Central memory CD8-positive, alpha-beta T cell (primary cell): ENCODE measurements around the gene RAB3A.
A peak's percentile ranks its signal among the peaks of the same experiment; 100 is the strongest.

Experiments
- ATAC-seq: fragments of 150-1000 bp; cut with Tn5 transposase; replicated peaks from 2 replicates; pipeline ENCODE4 v1.10.0; 2022; ENCODE audit warnings: mild to moderate bottlenecking, moderate FRiP score, moderate number of reproducible peaks; ENCODE audit not compliant: poor library complexity, severe bottlenecking; ENCODE audit errors: extremely low read depth
- DNase-seq, 2 donors: peaks; one replicate each; pipeline ENCODE4 v3.0.0; 2021; ENCODE audit warnings: low spot score in 2 of 2
- H3K27ac Mint-ChIP-seq: one replicate; pipeline ENCODE4 v1.8.0; 2022; ENCODE audit warnings: low read depth, mild to moderate bottlenecking, moderate library complexity, mixed read lengths
- H3K27me3 Mint-ChIP-seq: one replicate; pipeline ENCODE4 v1.8.0; 2022; ENCODE audit warnings: mixed read lengths
- H3K36me3 Mint-ChIP-seq: one replicate; pipeline ENCODE4 v1.8.0; 2022; ENCODE audit warnings: mild to moderate bottlenecking, moderate library complexity, mixed read lengths; ENCODE audit not compliant: insufficient read depth
- H3K4me1 Mint-ChIP-seq: one replicate; pipeline ENCODE4 v1.8.0; 2022; ENCODE audit warnings: mixed read lengths
- H3K4me3 Mint-ChIP-seq: one replicate; pipeline ENCODE4 v1.8.0; 2022; ENCODE audit warnings: mild to moderate bottlenecking, moderate library complexity, mixed read lengths
- H3K9me3 Mint-ChIP-seq: one replicate; pipeline ENCODE4 v1.8.0; 2022; ENCODE audit warnings: mixed read lengths

The RAB3A gene

DNA sequence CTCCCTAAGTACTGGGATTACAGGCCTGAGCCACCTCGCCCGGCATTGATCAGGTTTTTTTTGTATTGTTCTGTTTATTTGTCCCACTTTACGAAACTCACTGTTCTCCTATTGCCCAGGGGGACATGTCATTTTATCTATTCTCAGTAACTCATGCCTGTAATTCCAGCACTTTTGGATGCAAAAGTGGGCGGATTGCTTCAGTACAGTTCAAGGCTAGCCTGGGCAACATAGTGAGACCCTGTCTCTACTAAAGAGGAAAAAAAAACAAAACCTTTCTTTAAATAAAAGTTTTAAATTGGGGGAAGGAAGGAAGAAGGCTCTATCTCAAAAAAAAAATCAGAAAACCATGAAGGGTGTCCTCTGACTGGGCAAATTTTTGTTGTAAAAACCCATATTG, 13.6 kb downstream of the RAB3A start:
- H3K4me3 Mint-ChIP-seq, result no peak overlapping the region
- DNase-seq, result no peak
- H3K27ac Mint-ChIP-seq, result no peak overlapping the region

DNA sequence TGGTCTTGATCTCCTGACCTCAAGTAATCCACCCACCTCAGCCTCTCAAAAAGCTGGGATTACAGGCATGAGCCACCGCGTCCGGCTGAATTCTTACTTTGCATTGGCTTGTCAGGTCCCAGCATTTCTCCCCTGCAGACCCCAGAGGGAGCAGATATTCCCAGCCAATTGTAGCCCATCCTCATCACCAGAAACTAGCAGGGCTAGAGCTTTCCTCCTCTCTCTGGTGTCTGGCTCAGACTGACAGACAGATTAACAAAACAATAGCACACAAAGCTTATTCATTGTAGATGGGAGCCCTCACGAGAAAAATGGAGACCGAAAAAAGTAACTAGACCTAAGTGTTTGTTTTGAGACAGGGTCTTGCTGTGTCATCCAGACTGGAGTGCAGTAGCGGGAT, 18.3 kb downstream of the RAB3A start:
- Mint-ChIP-seq H3K36me3 (no peaks in the 10 kb centered on the region), H3K9me3 (no peaks in the 10 kb centered on the region), H3K27me3 (peaks cover 9% of the 10 kb centered on the region), H3K4me1 (no peaks in the 10 kb centered on the region), H3K4me3 (no peak overlapping the region), H3K27ac (no peak overlapping the region)
- DNase-seq (no peak), ATAC-seq (no peak)

More for the DNA sequence above, 13.6 kb downstream of the RAB3A start:
- Mint-ChIP-seq H3K36me3 (peaks cover 13% of the 10 kb centered on the region), H3K4me1 (peaks cover 22% of the 10 kb centered on the region), H3K27me3 (peaks cover 7% of the 10 kb centered on the region), H3K9me3 (no peaks in the 10 kb centered on the region)
- ATAC-seq, result no peak

DNA sequence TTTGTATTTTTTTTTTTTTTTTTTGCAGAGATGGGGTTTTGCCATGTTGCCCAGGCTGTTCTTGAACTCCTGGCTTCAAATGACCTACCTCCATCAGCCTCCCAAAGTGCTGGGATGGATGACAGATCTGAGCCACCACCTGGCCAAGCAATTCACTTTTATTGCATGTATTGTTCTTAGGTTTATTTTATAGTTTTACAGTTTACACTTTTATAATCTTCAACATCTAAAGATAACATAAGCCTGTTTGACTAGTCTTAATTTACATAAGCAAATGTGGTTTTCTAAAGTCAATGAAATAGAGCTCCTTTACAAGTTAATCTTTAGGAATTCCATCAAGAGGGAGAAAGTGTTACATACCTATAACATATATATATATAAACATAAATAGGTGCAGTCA, 20.3 kb downstream of the RAB3A start:
- no peak overlapping the region for H3K4me3 Mint-ChIP-seq
- H3K36me3 Mint-ChIP-seq, result no peaks in the 10 kb centered on the region
- H3K4me1 Mint-ChIP-seq, result no peaks in the 10 kb centered on the region

DNA sequence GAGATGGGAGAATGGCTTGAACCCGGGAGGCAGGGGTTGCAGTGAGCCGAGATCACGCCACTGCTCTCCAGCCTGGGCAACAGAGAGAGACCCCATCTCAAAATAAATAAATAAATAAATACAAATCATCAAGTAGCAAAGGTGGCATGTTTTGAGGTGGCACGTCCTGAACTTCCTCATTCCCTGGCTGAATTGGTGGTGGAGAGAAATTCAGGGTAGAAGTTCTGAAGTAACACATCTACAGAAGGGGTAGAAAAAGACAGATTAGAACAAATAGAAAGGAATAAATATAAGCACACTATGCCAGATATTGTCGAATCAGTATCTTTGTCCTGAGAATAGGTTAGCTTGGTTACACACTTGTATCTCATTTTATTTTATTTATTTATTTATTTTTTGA, 23.9 kb downstream of the RAB3A start:
- Mint-ChIP-seq H3K4me3 (no peak overlapping the region), H3K36me3 (peaks cover 6% of the 10 kb centered on the region), H3K4me1 (no peaks in the 10 kb centered on the region), H3K9me3 (no peaks in the 10 kb centered on the region), H3K27me3 (no peaks in the 10 kb centered on the region), H3K27ac (no peak overlapping the region)
- DNase-seq, result no peak
- no peak for ATAC-seq

More for the DNA sequence above, 20.3 kb downstream of the RAB3A start:
- Mint-ChIP-seq H3K27me3 (peaks cover 9% of the 10 kb centered on the region), H3K27ac (no peak overlapping the region), H3K9me3 (no peaks in the 10 kb centered on the region)
- DNase-seq (no peak), ATAC-seq (no peak)

- DNase-seq (no peak), ATAC-seq (no peak)
- no peaks in the 10 kb centered on the region for H3K9me3 Mint-ChIP-seq
- no peak overlapping the region for H3K4me3 Mint-ChIP-seq
- peaks cover 8% of the 10 kb centered on the region for H3K36me3 Mint-ChIP-seq
- H3K27ac Mint-ChIP-seq, result no peak overlapping the region
- H3K27me3 Mint-ChIP-seq, result no peaks in the 10 kb centered on the region
- peaks cover 18% of the 10 kb centered on the region for H3K4me1 Mint-ChIP-seq
Measured at GRCh38 chr19:18176367-18177310, 27.2 kb downstream of the RAB3A start.

- ATAC-seq (no peak), DNase-seq (no peak)
- peaks cover 18% of the 10 kb centered on the region for H3K4me1 Mint-ChIP-seq
- peaks cover 11% of the 10 kb centered on the region for H3K36me3 Mint-ChIP-seq
- H3K27me3 Mint-ChIP-seq, result no peaks in the 10 kb centered on the region
- peak overlapping the region; percentile 90 for H3K4me3 Mint-ChIP-seq
- H3K9me3 Mint-ChIP-seq, result no peaks in the 10 kb centered on the region
- no peak overlapping the region for H3K27ac Mint-ChIP-seq
Measured at GRCh38 chr19:18174983-18175382, 28.9 kb downstream of the RAB3A start.

- Mint-ChIP-seq H3K4me3 (peak within 1 kb of the TSS; percentile 90), H3K4me1 (peaks cover 18% of the 10 kb centered on the region), H3K36me3 (peaks cover 15% of the 10 kb centered on the region), H3K27ac (peak within 1 kb of the TSS; percentile 78), H3K27me3 (no peaks in the 10 kb centered on the region), H3K9me3 (no peaks in the 10 kb centered on the region)
- ATAC-seq (peak; percentile 66), DNase-seq (no peak)
Measured at GRCh38 chr19:18173572-18174288, 30.1 kb downstream of the RAB3A start, which contains the start of gene IFI30. TSS of gene IFI30 (plus strand) at chr19:18173813. CDS start at chr19:18173842, 29 bp downstream.

- peak overlapping the region; percentile 78 for H3K27ac Mint-ChIP-seq
- no peaks in the 10 kb centered on the region for H3K27me3 Mint-ChIP-seq
- peaks cover 16% of the 10 kb centered on the region for H3K36me3 Mint-ChIP-seq
- no peaks in the 10 kb centered on the region for H3K9me3 Mint-ChIP-seq
- H3K4me1 Mint-ChIP-seq, result peaks cover 21% of the 10 kb centered on the region
- DNase-seq, result no peak
- peak; percentile 7 for ATAC-seq
- peak overlapping the region; percentile 90 for H3K4me3 Mint-ChIP-seq
Measured at GRCh38 chr19:18173054-18173571, 30.7 kb downstream of the RAB3A start.

DNA sequence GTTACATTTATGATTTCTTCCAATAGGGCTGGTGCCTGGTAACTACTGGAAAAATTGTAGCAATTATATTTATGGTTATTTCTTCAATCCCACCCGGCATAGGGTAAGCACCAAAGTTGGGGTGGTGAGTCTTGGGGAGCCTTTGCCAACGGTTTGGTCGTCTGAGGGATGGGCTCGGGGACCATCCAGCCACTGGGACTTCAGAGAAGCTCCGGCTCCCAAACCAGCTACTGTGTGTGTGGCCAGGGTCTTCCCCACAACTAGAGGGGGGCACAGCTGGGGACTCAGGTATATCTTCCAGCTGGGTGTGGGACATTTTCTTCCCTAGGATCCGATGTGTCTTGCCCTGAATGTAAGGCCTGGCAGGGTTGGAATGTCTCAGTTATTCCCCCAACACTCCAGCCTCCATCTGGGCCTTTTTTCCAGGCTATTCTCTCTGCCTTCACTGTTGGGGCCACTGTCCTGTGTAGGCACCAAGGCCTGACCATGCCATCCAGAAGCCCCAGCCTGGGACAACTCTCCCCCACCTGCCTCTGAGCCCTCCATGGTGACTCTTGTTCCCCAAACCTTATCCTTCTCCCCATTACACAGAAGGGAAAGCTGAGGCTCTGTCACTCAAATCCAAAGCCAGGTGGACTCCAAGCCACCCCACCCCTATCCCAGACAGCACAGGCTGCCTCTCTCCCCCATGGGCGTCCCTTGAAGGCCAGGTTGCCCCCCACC, 31.4 kb downstream of the RAB3A start:
- Mint-ChIP-seq H3K36me3 (peaks cover 15% of the 10 kb centered on the region), H3K27me3 (no peaks in the 10 kb centered on the region), H3K4me3 (peak overlapping the region; percentile 90), H3K9me3 (no peaks in the 10 kb centered on the region), H3K27ac (peak overlapping the region; percentile 65), H3K4me1 (peaks cover 24% of the 10 kb centered on the region)
- no peak for DNase-seq
- no peak for ATAC-seq

DNA sequence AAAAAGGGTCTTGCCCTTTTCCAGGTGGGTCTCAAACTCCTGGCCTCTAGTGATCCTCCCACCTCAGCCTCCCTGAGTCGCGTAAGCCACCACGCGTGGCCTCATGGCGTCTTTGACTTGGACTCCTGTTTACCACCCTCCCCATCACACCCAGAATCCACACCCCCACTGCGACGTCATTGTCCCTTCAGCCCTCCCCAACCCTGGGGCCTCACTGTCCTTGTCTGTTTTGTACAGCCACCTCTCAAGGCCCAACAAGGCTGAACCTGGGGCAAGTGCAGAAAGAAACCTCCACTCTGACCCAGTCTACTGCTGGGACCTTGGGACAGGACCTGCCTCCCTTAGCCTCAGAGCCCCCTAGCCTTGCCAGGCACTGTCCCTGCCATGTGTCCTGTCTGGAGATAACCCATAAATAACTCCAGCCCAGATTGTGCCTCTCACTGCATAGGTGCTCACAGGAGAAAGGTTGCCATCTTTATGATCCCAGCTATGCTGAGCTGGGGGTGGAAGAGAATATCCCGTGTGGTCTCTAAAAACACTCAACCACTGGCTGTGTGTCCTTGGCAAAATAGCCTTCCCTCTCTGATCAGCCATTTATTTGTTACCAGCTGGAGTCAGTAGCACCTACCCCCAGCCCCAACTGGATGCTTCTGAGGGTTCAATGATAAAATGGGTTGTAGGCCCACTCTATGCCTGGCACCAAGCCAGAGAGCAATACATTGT, 32.1 kb downstream of the RAB3A start:
- no peak for ATAC-seq
- no peak for DNase-seq
- no peaks in the 10 kb centered on the region for H3K27me3 Mint-ChIP-seq
- no peak overlapping the region for H3K4me3 Mint-ChIP-seq
- H3K27ac Mint-ChIP-seq, result no peak overlapping the region
- H3K4me1 Mint-ChIP-seq, result peaks cover 24% of the 10 kb centered on the region
- no peaks in the 10 kb centered on the region for H3K9me3 Mint-ChIP-seq
- peaks cover 14% of the 10 kb centered on the region for H3K36me3 Mint-ChIP-seq

- Mint-ChIP-seq H3K27ac (no peak overlapping the region), H3K27me3 (no peaks in the 10 kb centered on the region), H3K9me3 (no peaks in the 10 kb centered on the region), H3K36me3 (peaks cover 21% of the 10 kb centered on the region), H3K4me1 (peaks cover 24% of the 10 kb centered on the region), H3K4me3 (no peak overlapping the region)
- DNase-seq, result no peak
- no peak for ATAC-seq
Measured at GRCh38 chr19:18170714-18171255, 33.1 kb downstream of the RAB3A start.
